Activated CD4-positive, CD25-positive, alpha-beta regulatory T cell (primary cell): ENCODE measurements around the gene SYNJ2BP.
"Not testable (repeated sequence)": the region's sequence is repeated elsewhere in the genome, so short reads cannot be mapped to it uniquely, and the experiment has no call there.

ENCODE experiments used
- DNase-seq, 4 experiments: peaks; one replicate each; lab custom pipeline; 2025; lab: John Stamatoyannopoulos, UW

The SYNJ2BP gene

DNA sequence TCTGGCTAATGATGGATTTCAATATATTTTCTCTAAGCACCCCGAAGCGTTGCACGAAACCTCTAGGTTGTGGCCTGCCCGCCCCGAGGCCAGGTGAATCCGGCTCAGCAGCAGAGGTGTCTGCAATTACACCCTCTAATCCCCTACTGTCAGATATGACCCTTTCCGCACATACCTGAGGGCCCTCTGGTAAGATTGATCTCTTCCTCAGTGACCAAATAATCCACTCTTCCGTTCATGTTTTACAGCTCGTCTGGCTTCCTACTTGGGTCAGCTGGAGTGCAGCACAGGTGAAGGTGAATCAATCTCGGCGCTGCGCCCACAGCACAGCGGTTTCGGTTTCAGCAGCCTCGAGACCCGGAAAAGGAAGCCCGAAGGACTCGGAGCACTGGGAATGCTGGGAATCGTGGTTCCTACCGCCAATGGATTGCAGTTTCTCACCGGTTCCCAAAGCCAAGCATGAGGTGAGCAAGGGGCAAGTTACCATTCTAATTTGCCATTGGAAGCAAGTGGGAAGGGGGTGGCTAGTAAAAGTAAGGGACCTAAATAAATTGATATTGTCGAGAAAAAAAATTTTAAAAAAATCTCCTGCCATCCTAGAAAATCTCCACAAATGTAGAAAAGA, at the start of gene SYNJ2BP:
SYNJ2BP (minus strand) TSS at position 366 of the 625 bp plus-strand sequence; CDS start at position 239, 127 bp downstream.
- peak; percentile 5 to 44 (median 23) for DNase-seq

- DNase-seq, result no peak
These were observed 37.8 kb upstream of the SYNJ2BP start for GRCh38 chr14:70454731-70455130.

- no peak for DNase-seq
These were observed 35.0 kb upstream of the SYNJ2BP start, which contains the start of gene ADAM21 for GRCh38 chr14:70451874-70452273. Gene ADAM21 (plus strand): TSS chr14:70452174. CDS start chr14:70457500, 5,326 bp downstream.

GRCh38 chr14:70448633-70449340, 31.9 kb upstream of the SYNJ2BP start:
- no peak for DNase-seq

- no peak for DNase-seq
These were observed 25.9 kb upstream of the SYNJ2BP start for GRCh38 chr14:70442750-70443149.

GRCh38 chr14:70441641-70442040, 24.8 kb upstream of the SYNJ2BP start:
- DNase-seq, result no peak

- no peak for DNase-seq
These were observed 20.0 kb upstream of the SYNJ2BP start for GRCh38 chr14:70436867-70437266.

DNA sequence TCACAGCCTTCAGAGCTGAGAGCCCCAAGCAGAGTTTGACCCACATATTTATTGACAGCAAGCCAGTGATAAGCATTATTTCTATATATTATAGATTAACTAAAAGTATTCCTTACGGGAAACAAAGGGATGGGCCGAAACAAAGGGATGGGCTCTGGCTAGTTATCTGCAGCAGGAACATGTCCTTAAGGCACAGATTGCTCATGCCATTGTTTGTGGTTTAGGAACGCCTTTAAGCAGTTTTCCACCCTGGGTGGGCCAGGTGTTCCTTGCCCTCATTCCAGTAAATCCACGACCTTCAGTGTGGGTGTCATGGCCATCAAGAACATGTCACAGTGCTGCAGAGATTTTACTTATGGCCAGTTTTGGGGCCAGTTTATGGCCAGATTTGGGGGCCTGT, 9.7 kb upstream of the SYNJ2BP start:
- not testable (repeated sequence) for DNase-seq

DNA sequence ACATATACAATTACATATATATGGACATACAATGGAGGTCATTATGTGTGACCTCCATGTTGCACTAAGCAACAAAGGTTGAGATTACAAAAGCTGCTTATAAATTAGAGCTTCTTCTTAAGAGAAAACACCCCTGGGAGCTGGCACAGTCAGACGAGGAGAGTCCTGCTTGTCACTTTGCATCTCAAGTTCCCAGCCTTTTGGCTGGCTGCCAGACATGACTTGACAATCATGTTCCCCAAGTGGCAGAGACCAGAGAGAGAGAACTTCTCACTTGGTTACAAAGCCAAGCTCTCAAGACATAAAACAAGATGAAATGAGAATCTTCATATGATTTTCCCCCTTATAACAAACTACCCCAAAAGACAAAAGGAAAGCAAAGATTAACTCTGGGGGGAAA, 8.5 kb upstream of the SYNJ2BP start:
- no peak for DNase-seq

GRCh38 chr14:70422538-70422937, 5.6 kb upstream of the SYNJ2BP start:
- no peak for DNase-seq

- not testable (repeated sequence) for DNase-seq
These were observed 2.5 kb upstream of the SYNJ2BP start for GRCh38 chr14:70419270-70419931.

GRCh38 chr14:70416338-70416724, 559 bp downstream of the SYNJ2BP start:
- DNase-seq, result no peak

DNA sequence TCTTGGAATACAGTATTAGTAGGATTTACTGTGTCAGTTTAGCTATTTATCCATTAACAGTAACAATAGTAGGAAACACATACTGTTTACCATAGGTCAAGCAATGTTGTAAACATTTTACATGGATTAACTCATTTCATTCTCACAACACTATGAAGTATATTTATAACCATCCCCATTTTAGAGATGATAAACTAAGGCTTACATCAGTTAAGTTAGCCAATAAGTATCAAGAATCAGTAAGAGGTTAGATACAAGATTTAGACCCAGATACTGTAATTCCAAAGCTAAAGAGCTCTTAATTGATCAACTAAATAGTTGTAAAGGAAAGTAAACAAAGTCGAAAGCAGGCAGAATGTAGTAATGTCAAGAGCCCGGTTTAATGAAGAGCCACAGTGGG, 1.1 kb downstream of the SYNJ2BP start:
- no peak for DNase-seq

- no peak for DNase-seq
These were observed 9.3 kb downstream of the SYNJ2BP start for GRCh38 chr14:70407621-70408020.

GRCh38 chr14:70406216-70406615, 10.7 kb downstream of the SYNJ2BP start:
- DNase-seq, result not testable (repeated sequence)

DNA sequence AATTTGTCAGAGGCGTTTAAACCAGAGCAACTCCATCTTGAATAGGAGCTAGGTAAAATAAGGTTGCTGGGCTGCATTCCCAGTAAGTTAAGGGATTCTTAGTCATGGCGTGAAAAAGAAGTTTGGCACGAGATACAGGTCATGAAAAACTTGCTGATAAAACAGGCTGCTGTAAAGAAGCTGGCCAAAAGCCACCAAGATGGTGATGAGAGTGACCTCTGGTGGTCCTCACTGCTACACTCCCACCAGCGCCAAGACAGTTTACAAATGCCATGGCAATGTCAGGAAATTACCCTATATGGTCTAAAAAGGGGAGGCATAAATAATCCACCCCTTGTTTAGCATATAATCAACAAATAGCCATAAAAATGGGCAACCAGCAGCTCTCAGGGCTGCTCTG, 13.6 kb downstream of the SYNJ2BP start:
- DNase-seq, result not testable (repeated sequence)

GRCh38 chr14:70401643-70402042, 15.2 kb downstream of the SYNJ2BP start:
- no peak for DNase-seq

GRCh38 chr14:70398706-70399431, 18.0 kb downstream of the SYNJ2BP start:
- DNase-seq, result no peak

DNA sequence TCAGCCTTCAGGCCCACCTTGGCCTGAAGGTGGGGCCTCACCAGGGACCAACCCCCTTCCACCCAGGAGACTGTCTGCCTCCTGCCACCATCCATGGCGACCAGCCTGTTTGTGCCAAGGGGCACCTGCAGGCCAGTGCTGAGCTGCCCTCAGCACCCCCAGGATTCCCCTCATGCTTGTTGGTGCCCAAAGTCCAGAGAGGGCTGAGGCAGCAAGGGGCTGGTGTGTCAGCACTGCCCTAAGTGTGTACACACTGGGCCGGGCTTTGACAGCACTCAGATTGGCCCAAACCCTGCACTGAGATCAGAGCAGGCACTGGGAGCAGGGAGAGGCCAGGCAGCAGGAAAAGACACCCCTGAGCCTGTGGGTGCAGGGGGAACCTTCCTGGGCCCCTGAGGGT, 18.6 kb downstream of the SYNJ2BP start:
- DNase-seq, result no peak

- DNase-seq, result no peak
These were observed 19.1 kb downstream of the SYNJ2BP start for GRCh38 chr14:70397746-70398145.

GRCh38 chr14:70394674-70395306, 22.1 kb downstream of the SYNJ2BP start:
- no peak for DNase-seq

DNA sequence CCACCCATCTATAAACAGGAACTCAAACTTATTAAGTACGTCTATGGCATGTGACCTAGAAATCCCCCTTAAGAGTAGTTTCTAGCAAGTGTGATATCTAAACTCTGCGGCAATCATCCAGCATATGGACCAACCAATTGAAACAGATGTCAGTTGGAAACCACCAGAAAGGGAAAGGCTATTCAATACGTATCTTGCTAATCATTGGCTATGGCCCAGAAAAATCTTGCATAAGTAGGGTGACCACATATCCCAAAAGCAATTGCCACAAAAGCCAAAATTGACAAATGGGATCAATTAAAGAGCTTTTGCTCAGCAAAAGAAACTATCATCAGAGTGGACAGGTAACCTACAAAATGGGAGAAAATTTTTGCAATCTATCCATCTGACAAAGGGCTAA, 24.2 kb downstream of the SYNJ2BP start:
- no peak for DNase-seq
